Stimulated activated naive B cell treated with anti-CD40 and anti-IgM and Interleukin-4, amounts not matched to agents 10 μg/mL and 1 μg/mL and 100 μg/mL, for 72 hours (primary cell): Measurements from ENCODE around the gene POMT1.
"Not testable (repeated sequence)": the region's sequence is repeated elsewhere in the genome, so short reads cannot be mapped to it uniquely, and the experiment has no call there.

Experiments
- ATAC-seq, 2 donors: fragments of 150-1000 bp; cut with Tn5 transposase; replicated peaks; 2 replicates each; pipeline ENCODE4 v1.10.0; 2021; ENCODE audit warnings: moderate library complexity in 1 of 2
- DNase-seq: peaks from one replicate; pipeline ENCODE4 v3.0.0; 2021
- H3K27ac Mint-ChIP-seq: one replicate; pipeline ENCODE4 v1.8.0; 2022; ENCODE audit warnings: mild to moderate bottlenecking, mixed read lengths
- H3K27me3 Mint-ChIP-seq, 2 donors: one replicate each; pipeline ENCODE4 v1.8.0; 2022; ENCODE audit warnings: mixed read lengths in 2 of 2
- H3K36me3 Mint-ChIP-seq, 2 donors: one replicate each; pipeline ENCODE4 v1.8.0; 2022; ENCODE audit warnings: mixed read lengths in 2 of 2, mild to moderate bottlenecking in 1 of 2
- H3K4me1 Mint-ChIP-seq, 2 donors: one replicate each; pipeline ENCODE4 v1.8.0; 2022; ENCODE audit warnings: mixed read lengths in 2 of 2, mild to moderate bottlenecking in 1 of 2
- H3K4me3 Mint-ChIP-seq, 2 donors: one replicate each; pipeline ENCODE4 v1.8.0; 2022; ENCODE audit warnings: mild to moderate bottlenecking in 2 of 2, mixed read lengths in 2 of 2, moderate library complexity in 1 of 2
- H3K9me3 Mint-ChIP-seq, 2 donors: one replicate each; pipeline ENCODE4 v1.8.0; 2022; ENCODE audit warnings: mixed read lengths in 2 of 2, mild to moderate bottlenecking in 1 of 2

The POMT1 gene

DNA sequence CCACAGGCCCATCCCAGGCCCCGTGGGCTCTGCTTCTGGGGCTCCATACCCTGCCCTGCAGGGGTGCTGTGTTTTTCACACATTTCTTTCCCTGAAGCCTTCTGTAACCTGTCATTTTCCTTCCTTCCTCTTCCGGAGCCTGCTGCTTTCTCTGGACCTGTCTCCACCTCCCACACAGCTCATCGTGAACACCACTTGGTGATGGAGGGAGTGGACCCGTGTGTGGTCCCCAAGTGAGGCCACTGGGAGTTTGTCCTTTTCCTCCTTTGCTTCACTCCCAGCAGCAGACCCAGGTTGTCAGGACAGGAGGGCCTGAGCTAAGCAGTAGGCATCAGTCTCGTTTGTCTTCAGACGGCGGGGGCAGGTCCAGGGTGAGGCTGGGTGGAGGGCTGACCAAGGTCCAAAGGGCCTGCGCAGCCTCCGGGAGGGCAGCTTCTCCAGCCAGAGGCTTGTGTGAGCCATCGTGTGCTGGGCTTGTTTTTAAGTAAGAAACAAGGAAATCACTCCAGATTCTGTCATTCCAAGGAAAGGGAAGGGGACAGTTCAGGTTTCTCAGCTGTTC is 5.8 kb upstream of the POMT1 start:
- Mint-ChIP-seq H3K27ac (peak overlapping the region; percentile 49), H3K4me1 (peaks cover 12 to 22% of the 10 kb centered on the region in 2 donors), H3K4me3 (no peak overlapping the region), H3K9me3 (no peaks in the 10 kb centered on the region), H3K36me3 (peaks cover 36 to 57% of the 10 kb centered on the region in 2 donors), H3K27me3 (no peaks in the 10 kb centered on the region)
- ATAC-seq (no peak), DNase-seq (no peak)

DNA sequence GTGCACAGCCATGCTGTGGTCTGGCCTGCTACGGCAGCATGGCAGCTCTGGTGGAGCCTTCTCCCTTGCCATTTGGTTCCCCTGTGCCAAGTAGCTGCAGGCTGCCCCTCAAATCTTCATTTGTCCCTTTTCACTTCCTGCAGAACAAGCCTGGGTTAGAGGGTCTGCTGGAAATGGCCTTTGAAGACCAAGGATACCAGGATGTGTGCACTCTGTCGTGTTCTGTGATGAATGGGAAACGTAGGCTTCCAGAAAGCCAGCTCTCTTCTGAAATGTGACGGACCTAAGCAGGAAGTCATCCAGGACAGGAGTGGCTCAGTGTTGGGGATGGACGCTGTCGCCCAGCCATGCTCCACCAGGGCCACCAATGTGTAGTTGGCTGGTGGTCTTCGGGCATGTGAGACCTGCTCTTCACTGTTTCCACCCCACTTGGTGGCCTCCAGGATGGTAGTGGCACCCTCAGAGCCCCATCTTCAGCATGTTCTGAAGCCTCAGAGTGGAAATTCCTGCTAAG is 3.4 kb upstream of the POMT1 start:
- Mint-ChIP-seq H3K4me1 (peaks cover 27 to 43% of the 10 kb centered on the region in 2 donors), H3K4me3 (peak overlapping the region in 1 of 2 donors; percentile 2), H3K9me3 (no peaks in the 10 kb centered on the region), H3K27ac (peak overlapping the region; percentile 63), H3K27me3 (no peaks in the 10 kb centered on the region), H3K36me3 (peaks cover 26 to 50% of the 10 kb centered on the region in 2 donors)
- DNase-seq (no peak), ATAC-seq (no peak)

DNA sequence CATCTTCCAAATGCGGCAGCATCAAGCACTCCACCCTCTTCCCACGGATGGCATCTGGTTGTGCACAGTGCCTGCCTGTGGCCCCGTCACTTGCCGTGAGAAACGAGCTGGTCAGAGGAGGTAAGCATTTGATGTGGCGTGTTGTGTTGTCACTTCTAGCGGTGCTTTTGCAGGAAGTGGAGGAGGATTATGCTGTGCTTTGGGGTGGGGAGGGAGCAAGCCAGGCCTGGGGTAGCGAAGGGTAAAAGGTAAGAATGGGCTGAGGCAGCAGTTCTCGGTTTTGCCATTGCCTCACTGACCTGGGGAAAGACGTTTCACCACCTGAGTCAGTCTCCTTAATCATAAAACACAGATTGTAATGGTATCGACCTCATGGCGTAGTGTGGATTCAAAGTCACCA is 2.3 kb upstream of the POMT1 start:
- ATAC-seq: no peak
- DNase-seq: no peak
- H3K36me3 Mint-ChIP-seq: peaks cover 22 to 47% of the 10 kb centered on the region in 2 donors
- peaks cover 30 to 51% of the 10 kb centered on the region in 2 donors for H3K4me1 Mint-ChIP-seq
- no peaks in the 10 kb centered on the region for H3K27me3 Mint-ChIP-seq
- peak overlapping the region in 1 of 2 donors; percentile 41 for H3K4me3 Mint-ChIP-seq
- no peaks in the 10 kb centered on the region for H3K9me3 Mint-ChIP-seq
- peak overlapping the region; percentile 66 for H3K27ac Mint-ChIP-seq

DNA sequence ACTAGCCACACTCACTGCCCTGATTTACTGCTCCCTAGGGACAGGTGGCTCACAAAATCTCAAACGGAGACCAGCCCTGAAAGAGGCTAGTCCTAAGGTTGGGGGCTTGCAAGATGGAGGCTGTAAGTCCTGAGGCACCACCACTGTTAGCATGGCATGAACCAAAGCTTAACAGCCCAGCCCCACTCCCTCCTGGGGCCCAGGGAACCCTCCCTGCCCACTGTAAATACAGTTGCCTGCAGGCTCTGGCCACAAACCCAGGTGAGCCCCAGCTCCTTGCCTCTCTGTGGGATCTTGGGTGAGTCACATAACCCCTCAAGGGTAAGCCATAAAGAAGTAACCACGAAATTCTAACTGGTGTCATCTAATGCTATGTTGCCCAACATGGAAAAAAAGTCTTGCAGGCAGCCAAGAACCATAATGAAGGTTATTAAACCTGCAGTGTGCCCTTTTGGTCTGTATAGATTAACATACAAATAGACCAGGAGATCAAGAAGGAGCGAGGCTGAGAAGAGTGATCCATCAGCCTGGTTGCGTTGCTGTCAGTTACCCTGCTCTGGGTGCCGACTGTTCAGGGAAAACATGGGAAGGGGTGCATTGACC is 1.7 kb upstream of the POMT1 start:
- Mint-ChIP-seq H3K36me3 (peaks cover 22 to 45% of the 10 kb centered on the region in 2 donors), H3K4me3 (peak overlapping the region; percentile 54 to 74), H3K4me1 (peaks cover 30 to 51% of the 10 kb centered on the region in 2 donors), H3K9me3 (no peaks in the 10 kb centered on the region), H3K27me3 (no peaks in the 10 kb centered on the region), H3K27ac (peak overlapping the region; percentile 80)
- ATAC-seq (peak; percentile 7 to 9), DNase-seq (no peak)

DNA sequence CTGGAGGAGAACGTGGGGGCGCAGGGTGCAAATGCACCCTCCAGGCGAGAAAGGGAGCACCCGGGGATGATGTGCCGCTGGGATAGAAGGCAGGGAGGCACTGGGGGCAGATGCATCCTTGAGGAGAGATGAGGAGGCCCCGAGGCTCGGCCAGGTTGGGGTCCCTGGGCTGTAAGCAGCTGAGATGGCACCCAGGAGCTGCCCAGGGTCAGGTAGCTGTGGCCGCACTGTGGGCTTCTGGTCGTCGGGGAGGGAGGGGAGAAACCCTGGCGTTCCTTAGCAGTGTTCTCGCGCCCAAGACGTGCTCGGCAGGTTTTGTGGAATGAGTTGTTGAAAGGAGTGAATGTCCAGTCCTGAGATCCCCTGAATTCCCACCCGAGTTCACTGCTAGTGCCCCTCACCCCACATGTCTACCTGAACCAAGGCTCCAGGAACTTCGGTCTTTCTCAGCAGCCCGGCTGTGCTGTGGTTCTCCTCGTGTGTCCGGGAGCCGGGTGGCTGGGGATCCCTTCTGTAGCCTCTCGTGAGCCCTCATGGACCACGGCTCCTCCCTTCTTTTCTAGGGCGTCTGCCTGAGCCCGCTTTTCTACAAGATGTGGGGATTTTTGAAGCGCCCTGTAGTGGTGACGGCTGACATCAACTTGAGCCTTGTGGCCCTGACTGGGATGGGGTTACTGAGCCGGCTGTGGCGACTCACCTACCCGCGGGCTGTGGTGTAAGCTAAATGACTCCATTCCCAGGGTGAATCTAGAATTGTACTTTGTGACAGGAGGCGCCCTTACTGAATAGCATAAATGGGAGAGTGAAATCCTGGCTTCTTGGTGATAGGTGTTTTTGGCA is 1.1 kb downstream of the POMT1 start:
- peak; percentile 31 to 51 for ATAC-seq
- H3K36me3 Mint-ChIP-seq: peaks cover 13 to 45% of the 10 kb centered on the region in 2 donors
- peaks cover 30 to 46% of the 10 kb centered on the region in 2 donors for H3K4me1 Mint-ChIP-seq
- no peaks in the 10 kb centered on the region for H3K27me3 Mint-ChIP-seq
- H3K9me3 Mint-ChIP-seq: no peaks in the 10 kb centered on the region
- H3K4me3 Mint-ChIP-seq: peak overlapping the region; percentile 92 to 95
- peak; percentile 22 for DNase-seq
- H3K27ac Mint-ChIP-seq: peak overlapping the region; percentile 95

DNA sequence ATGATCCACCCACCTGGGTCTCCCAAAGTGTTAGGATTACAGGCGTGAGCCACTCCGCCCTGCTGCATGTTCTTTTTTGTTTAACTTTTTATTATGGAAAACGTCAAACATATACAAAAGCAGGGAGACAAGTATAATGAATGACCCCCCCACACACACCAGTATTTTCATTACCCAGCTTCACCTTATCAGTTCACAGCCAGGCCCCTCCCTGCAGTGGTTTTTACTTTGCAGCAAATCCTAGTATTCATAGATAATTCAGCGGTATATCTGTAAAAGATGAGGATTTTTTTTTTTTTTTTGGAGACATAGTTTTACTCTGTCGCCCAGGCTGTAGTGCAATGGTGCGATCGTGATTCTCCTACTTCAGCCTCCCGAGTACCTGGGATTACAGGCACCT is 2.3 kb downstream of the POMT1 start:
- H3K4me3 Mint-ChIP-seq: peak overlapping the region in 1 of 2 donors; percentile 44
- no peak for ATAC-seq
- no peaks in the 10 kb centered on the region for H3K9me3 Mint-ChIP-seq
- H3K36me3 Mint-ChIP-seq: peaks cover 8 to 44% of the 10 kb centered on the region in 2 donors
- H3K4me1 Mint-ChIP-seq: peaks cover 30 to 46% of the 10 kb centered on the region in 2 donors
- no peaks in the 10 kb centered on the region for H3K27me3 Mint-ChIP-seq
- DNase-seq: no peak
- H3K27ac Mint-ChIP-seq: no peak overlapping the region

DNA sequence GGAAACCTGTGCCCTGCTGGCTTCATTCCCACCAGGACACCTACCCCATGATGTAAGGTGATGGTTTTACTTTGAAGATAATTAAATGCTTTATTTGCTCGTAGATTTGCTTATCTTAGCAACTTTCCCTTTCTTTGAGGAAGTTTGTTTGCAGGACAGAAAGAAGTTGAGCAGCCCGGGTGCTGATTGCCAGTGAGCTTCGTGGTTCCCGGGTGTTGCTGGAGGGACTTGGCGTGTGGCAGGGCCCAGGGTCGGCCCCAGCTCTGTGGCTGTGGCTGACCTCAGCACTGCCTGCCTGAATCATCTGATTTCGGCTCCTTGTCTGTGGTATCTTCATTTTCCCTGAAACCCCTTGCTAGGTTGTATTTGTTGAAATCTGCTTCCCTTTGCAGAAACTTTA is 8.7 kb downstream of the POMT1 start:
- no peak overlapping the region for H3K27ac Mint-ChIP-seq
- no peaks in the 10 kb centered on the region for H3K9me3 Mint-ChIP-seq
- H3K36me3 Mint-ChIP-seq: peaks cover 41 to 57% of the 10 kb centered on the region in 2 donors
- ATAC-seq: no peak
- no peaks in the 10 kb centered on the region for H3K27me3 Mint-ChIP-seq
- H3K4me3 Mint-ChIP-seq: no peak overlapping the region
- H3K4me1 Mint-ChIP-seq: peaks cover 11 to 13% of the 10 kb centered on the region in 2 donors
- no peak for DNase-seq

DNA sequence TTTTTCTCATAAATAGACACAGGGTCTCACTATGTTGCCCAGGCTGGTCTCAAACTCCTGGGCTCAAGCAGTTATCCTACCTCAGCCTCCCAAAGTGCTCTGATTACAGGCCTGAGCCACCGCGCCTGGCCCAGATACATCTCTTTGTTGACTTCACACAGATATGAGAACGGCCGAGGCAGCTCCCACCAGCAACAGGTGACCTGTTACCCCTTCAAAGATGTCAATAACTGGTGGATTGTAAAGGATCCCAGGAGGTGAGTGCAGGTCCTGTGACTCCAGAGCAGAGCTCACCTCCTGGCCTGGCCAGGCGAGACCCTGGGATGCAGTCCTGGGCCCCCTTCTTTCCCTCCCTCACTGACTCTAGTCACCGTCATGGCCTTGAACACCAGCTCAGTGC is 9.2 kb downstream of the POMT1 start:
- no peak overlapping the region for H3K4me3 Mint-ChIP-seq

DNA sequence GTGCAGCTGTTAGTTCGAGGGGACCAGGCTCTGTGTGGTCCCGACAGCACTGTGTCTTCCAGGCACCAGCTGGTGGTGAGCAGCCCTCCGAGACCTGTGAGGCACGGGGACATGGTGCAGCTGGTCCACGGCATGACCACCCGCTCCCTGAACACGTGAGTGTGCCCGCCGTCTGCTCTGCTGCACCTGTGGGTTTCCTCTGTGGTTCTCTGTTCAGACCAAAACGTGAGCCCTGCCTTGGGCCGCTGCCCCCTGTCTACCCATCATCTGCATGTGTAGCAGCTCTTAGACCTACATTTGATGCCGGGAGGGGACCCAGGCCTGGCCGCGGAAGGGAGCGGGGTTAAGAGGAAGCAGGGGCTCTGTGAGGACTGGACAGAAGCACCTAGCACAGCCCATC is 10.5 kb downstream of the POMT1 start:
- peaks cover 45 to 51% of the 10 kb centered on the region in 2 donors for H3K36me3 Mint-ChIP-seq
- no peaks in the 10 kb centered on the region for H3K9me3 Mint-ChIP-seq
- no peaks in the 10 kb centered on the region for H3K27me3 Mint-ChIP-seq
- peak overlapping the region; percentile 62 for H3K27ac Mint-ChIP-seq
- peak; percentile 38 to 60 for ATAC-seq
- H3K4me3 Mint-ChIP-seq: no peak overlapping the region
- DNase-seq: no peak
- H3K4me1 Mint-ChIP-seq: peaks cover 11 to 13% of the 10 kb centered on the region in 2 donors

More for the DNA sequence above, 9.2 kb downstream of the POMT1 start:
- DNase-seq: no peak
- H3K4me1 Mint-ChIP-seq: peaks cover 11 to 13% of the 10 kb centered on the region in 2 donors
- H3K9me3 Mint-ChIP-seq: no peaks in the 10 kb centered on the region
- no peak for ATAC-seq
- H3K27ac Mint-ChIP-seq: no peak overlapping the region
- peaks cover 43 to 54% of the 10 kb centered on the region in 2 donors for H3K36me3 Mint-ChIP-seq
- H3K27me3 Mint-ChIP-seq: no peaks in the 10 kb centered on the region

DNA sequence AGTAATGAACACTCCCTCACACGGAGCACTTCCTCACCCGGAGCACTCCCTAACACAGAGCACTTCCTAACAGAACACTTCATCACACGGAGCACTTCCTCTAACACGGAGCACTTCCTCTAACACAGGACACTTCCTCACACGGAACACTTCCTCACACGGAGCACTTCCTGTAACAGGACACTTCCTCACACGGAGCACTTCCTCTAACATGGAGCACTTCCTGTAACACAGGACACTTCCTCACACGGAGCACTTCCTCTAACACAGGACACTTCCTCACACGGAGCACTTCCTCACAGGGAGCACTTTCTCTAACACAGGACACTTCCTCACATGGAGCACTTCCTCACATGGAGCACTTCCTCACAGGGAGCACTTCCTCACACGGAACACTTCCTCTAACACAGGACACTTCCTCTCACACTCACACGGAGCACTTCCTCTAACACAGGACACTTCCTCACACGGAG is 12.9 kb downstream of the POMT1 start:
- H3K27me3 Mint-ChIP-seq, H3K27ac Mint-ChIP-seq: not testable (repeated sequence)

DNA sequence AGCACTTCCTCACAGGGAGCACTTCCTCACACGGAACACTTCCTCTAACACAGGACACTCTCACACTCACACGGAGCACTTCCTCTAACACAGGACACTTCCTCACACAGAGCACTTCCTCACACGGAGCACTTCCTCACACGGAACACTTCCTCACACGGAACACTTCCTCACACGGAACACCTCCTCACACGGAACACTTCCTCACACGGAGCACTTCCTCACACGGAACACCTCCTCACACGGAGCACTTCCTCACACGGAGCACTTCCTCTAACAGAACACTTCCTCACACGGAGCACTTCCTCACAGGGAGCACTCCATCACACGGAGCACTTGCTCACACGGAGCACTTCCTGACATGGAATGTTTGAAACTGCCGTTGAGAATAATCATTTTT is 13.4 kb downstream of the POMT1 start:
- Mint-ChIP-seq H3K4me3 (no peak overlapping the region), H3K9me3 (no peaks in the 10 kb centered on the region), H3K27me3 (no peaks in the 10 kb centered on the region), H3K27ac (no peak overlapping the region), H3K4me1 (peaks cover 11 to 13% of the 10 kb centered on the region in 2 donors), H3K36me3 (peaks cover 47 to 56% of the 10 kb centered on the region in 2 donors)
- DNase-seq (no peak), ATAC-seq (no peak)

More for the DNA sequence above, 12.9 kb downstream of the POMT1 start:
- peaks cover 11 to 13% of the 10 kb centered on the region in 2 donors for H3K4me1 Mint-ChIP-seq
- ATAC-seq, H3K9me3 Mint-ChIP-seq, H3K4me3 Mint-ChIP-seq, DNase-seq: not testable (repeated sequence)
- H3K36me3 Mint-ChIP-seq: peaks cover 49 to 58% of the 10 kb centered on the region in 2 donors

DNA sequence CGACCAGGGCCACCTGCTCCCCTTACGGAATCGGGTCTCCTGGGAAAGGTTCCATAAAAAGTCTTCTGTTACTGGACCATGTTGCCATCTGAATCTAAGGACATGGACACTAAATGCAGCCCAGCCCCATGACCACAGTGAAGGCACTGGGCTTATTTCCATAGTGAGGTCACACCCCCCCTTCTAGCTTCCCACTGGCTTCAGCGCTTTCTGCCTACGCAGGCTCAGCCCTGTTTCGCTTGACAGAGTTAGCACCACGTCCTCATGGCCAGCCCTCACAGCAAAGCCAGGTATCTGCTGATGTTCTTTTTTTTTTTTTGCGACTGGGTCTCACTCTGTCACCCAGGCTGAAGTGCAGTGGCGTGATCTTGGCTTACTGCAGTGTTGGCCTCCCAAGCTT is 14.2 kb downstream of the POMT1 start:
- Mint-ChIP-seq H3K36me3 (peaks cover 46 to 54% of the 10 kb centered on the region in 2 donors), H3K9me3 (no peaks in the 10 kb centered on the region), H3K27ac (no peak overlapping the region), H3K4me1 (peaks cover 11 to 13% of the 10 kb centered on the region in 2 donors), H3K4me3 (no peak overlapping the region), H3K27me3 (no peaks in the 10 kb centered on the region)
- no peak for ATAC-seq
- no peak for DNase-seq

DNA sequence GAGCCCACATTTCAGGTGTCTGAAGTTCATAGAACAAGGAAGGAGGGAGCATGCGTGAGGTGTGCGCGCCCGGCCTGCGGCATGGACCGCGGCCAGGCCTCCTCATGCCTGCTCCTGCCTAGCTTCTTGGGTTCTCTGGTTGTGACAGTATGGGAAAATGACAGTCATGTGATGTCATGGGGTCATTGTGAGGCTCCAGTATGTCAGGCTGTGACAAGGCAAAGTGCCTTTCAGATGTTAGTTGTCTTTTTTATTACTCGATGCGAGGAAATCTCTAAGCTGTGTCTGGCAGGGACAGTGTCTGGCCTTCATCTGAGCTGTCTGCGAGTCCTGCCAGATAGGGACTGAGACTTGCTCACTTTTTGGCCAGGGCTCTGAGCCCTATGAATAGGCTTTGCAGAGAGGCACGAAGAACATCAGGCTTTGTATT is 15.1 kb downstream of the POMT1 start:
- peaks cover 37 to 52% of the 10 kb centered on the region in 2 donors for H3K36me3 Mint-ChIP-seq
- DNase-seq (no peak), ATAC-seq (no peak)
- H3K27me3 Mint-ChIP-seq: no peaks in the 10 kb centered on the region
- H3K27ac Mint-ChIP-seq: no peak overlapping the region
- no peaks in the 10 kb centered on the region for H3K9me3 Mint-ChIP-seq
- H3K4me1 Mint-ChIP-seq: peaks cover 11 to 13% of the 10 kb centered on the region in 2 donors
- no peak overlapping the region for H3K4me3 Mint-ChIP-seq

DNA sequence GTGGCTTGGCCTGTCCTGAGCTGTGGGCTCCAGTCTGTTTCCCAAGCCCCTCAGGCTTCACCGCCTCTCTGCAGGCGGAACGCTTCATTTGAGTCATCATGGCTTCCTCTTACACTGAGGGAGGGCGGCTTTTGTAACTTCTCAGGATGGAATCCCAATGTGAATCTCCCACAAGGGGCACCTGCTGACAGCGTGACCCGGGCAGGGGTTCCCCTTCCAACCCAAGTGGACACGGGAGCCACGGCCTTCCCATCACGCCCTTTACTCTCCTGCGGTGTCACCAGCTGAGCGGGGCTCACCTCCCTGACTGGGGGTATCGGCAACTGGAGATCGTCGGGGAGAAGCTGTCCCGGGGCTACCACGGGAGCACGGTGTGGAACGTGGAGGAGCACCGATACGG is 15.8 kb downstream of the POMT1 start:
- Mint-ChIP-seq H3K4me1 (peaks cover 6 to 7% of the 10 kb centered on the region in 2 donors), H3K27me3 (no peaks in the 10 kb centered on the region), H3K9me3 (no peaks in the 10 kb centered on the region), H3K4me3 (no peak overlapping the region), H3K36me3 (peaks cover 36 to 44% of the 10 kb centered on the region in 2 donors), H3K27ac (peak overlapping the region; percentile 75)
- DNase-seq: no peak
- ATAC-seq: no peak
